Stomach smooth muscle (tissue), 2 donors: ENCODE measurements around the gene APMAP.

Experiments
- H3K27ac ChIP-seq: one replicate; pipeline ENCODE4 v1.7.0; 2013; ENCODE audit warnings: mild to moderate bottlenecking, low read length, inconsistent platforms
- H3K27me3 ChIP-seq, 2 donors: one replicate each; pipeline ENCODE4 v1.7.0; 2013; ENCODE audit warnings: low read length in 2 of 2; ENCODE audit not compliant: insufficient read depth in 2 of 2, control insufficient read depth in 1 of 2
- H3K36me3 ChIP-seq, 2 donors: one replicate each; pipeline ENCODE4 v1.7.0; 2013; ENCODE audit warnings: low read length in 2 of 2; ENCODE audit not compliant: control insufficient read depth in 2 of 2, insufficient read depth in 2 of 2
- H3K4me1 ChIP-seq: one replicate; pipeline ENCODE4 v1.7.0; 2013; ENCODE audit warnings: low read length; ENCODE audit not compliant: control insufficient read depth, insufficient read depth
- H3K4me3 ChIP-seq, 2 donors: one replicate each; pipeline ENCODE4 v1.7.0; 2013; ENCODE audit warnings: low read length in 2 of 2
- H3K9ac ChIP-seq, 2 donors: one replicate each; pipeline ENCODE4 v1.7.0; 2013; ENCODE audit warnings: low read length in 2 of 2, mild to moderate bottlenecking in 1 of 2
- H3K9me3 ChIP-seq, 2 donors: one replicate each; pipeline ENCODE4 v1.7.0; 2013; ENCODE audit warnings: low read length in 2 of 2; ENCODE audit not compliant: control insufficient read depth in 2 of 2
- donor health status: healthy.
- donor health status: Pancreatic carcinoma.

Gene APMAP

DNA sequence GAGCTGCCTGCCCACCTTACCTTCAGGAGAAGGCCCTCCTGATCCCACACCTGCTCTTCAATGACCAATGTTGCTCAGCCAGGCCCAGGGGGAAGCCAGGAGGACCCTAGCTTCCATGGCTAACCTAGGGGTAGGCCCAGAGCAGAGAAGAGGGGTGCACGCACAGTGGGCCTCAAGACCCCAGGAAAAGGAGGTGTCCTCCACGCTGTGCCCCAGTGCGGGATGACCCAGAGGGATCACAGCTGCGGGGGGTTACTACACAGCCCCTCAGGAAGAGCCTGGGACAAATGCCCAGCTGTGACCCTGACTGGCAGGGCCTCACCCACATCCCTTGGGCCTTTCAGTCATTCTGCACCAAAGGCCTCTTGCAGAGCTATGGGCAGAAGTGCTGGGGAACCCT lies 31.6 kb upstream of the APMAP start:
- Histone ChIP-seq H3K4me1 (peaks cover 15% of the 10 kb centered on the region), H3K36me3 (peaks cover 20 to 25% of the 10 kb centered on the region in 2 donors), H3K27ac (no peak overlapping the region), H3K4me3 (no peak overlapping the region), H3K9me3 (no peaks in the 10 kb centered on the region), H3K27me3 (no peaks in the 10 kb centered on the region), H3K9ac (no peak overlapping the region)

DNA sequence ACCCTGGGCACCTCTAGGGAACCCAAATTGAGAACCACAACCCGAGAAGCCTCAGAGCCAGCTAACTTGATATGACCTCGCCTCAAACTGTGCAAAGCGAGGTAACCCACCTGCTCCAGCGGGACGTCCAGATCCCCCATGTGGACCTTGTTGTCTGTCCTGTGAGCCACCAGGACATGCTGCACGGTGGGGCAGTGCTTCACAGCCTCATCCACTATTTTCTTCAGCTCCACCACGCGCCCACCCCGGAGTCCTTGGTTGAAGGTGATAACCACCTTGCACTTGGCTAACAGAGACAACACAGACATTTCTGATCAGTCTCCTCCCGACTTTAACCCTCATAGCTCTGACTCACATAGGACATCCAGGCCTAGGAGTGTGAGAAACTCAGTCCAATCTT lies 30.8 kb upstream of the APMAP start:
- no peaks in the 10 kb centered on the region for H3K27me3 ChIP-seq
- no peak overlapping the region for H3K27ac ChIP-seq
- no peak overlapping the region for H3K4me3 ChIP-seq
- no peaks in the 10 kb centered on the region for H3K9me3 ChIP-seq
- peaks cover 15% of the 10 kb centered on the region for H3K4me1 ChIP-seq
- H3K9ac ChIP-seq = no peak overlapping the region
- H3K36me3 ChIP-seq = peaks cover 24 to 29% of the 10 kb centered on the region in 2 donors

DNA sequence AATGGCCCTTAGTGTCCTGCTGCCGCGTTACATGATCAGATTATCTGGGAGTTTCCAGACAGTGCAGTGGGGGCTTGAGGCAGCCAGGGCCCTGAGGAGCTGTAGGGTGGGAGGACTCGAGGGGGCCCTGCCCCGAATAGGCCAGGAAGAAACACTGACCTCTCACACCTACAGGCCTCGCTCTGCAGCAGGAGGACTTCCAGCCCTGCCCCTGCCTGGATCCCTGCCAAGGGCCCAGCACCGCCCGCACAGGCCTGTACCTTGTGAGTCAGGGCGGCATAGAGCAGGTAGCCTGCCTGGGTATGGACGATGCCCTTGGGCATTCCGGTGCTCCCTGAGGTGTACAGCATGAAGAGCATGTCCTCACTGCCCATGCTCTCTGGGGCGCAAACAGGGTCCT lies 30.1 kb upstream of the APMAP start:
- Histone ChIP-seq H3K36me3 (peaks cover 24 to 32% of the 10 kb centered on the region in 2 donors), H3K9ac (no peak overlapping the region), H3K9me3 (no peaks in the 10 kb centered on the region), H3K27me3 (no peaks in the 10 kb centered on the region), H3K4me1 (peaks cover 15% of the 10 kb centered on the region), H3K27ac (no peak overlapping the region), H3K4me3 (no peak overlapping the region)

DNA sequence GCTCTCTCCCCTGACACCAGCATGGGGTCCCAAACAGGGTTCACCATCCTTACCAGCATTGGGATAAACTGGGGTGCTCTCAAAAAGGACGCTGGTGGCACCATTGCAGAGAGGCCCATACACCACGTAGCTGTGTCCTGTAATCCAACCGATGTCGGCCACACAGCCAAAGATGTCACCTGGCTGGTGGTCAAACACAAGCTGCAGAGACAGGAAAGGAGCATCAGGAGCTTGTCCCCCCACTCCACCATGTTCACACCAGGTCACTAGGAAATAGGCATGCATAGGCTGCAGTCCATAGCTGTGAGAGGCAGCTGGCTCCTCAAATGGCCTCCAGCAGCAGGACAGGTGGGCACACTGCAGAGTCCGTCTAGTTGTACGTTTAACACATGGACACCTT lies 28.8 kb upstream of the APMAP start:
- H3K36me3 ChIP-seq = peaks cover 27 to 37% of the 10 kb centered on the region in 2 donors
- H3K27me3 ChIP-seq = no peaks in the 10 kb centered on the region
- no peak overlapping the region for H3K27ac ChIP-seq
- H3K9ac ChIP-seq = no peak overlapping the region
- peaks cover 15% of the 10 kb centered on the region for H3K4me1 ChIP-seq
- no peaks in the 10 kb centered on the region for H3K9me3 ChIP-seq
- no peak overlapping the region for H3K4me3 ChIP-seq

DNA sequence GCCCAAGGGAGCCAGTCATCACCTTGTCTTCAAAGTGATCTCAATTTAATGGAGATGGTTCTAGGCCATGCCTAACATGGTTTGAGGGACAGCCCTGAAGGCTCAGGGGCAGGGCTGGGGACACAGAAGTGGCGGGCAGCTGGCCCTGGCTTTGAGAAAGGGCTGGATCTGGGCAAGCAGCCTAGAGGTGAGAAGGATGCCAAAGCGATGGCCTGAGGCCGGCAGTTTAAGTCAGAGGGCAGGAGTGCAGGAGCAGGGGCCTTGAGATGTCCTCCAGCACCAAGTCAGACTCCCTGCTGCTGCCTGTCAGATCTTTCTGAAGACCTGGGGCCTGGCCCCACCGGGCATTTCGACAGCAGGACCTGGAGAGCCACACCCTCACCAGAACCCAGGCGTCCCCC lies 28.4 kb upstream of the APMAP start:
- H3K9ac ChIP-seq = no peak overlapping the region
- no peaks in the 10 kb centered on the region for H3K27me3 ChIP-seq
- no peak overlapping the region for H3K27ac ChIP-seq
- peaks cover 13% of the 10 kb centered on the region for H3K4me1 ChIP-seq
- H3K9me3 ChIP-seq = no peaks in the 10 kb centered on the region
- peaks cover 29 to 36% of the 10 kb centered on the region in 2 donors for H3K36me3 ChIP-seq
- no peak overlapping the region for H3K4me3 ChIP-seq

DNA sequence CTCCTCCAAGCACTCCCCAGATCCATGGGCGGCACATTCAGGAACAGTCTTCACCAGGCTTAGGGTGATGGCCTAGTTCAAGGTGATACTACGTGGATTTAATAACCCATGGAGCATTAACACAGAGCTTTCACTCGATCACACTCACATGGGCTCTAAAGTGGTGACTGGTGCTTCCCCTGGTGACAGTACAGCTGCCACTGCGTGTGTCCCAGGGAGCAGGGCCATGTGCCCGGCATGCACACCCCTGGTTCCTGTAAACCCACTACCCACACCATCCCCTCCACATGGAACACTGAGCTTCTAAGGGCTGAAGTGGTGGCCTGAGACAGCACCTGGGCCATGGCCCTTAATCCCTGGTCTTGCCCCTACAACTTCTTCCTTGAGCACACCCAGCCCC lies 27.8 kb upstream of the APMAP start:
- Histone ChIP-seq H3K4me3 (no peak overlapping the region), H3K27ac (no peak overlapping the region), H3K9ac (no peak overlapping the region), H3K27me3 (no peaks in the 10 kb centered on the region), H3K36me3 (peaks cover 29 to 37% of the 10 kb centered on the region in 2 donors), H3K9me3 (no peaks in the 10 kb centered on the region), H3K4me1 (peaks cover 7% of the 10 kb centered on the region)

DNA sequence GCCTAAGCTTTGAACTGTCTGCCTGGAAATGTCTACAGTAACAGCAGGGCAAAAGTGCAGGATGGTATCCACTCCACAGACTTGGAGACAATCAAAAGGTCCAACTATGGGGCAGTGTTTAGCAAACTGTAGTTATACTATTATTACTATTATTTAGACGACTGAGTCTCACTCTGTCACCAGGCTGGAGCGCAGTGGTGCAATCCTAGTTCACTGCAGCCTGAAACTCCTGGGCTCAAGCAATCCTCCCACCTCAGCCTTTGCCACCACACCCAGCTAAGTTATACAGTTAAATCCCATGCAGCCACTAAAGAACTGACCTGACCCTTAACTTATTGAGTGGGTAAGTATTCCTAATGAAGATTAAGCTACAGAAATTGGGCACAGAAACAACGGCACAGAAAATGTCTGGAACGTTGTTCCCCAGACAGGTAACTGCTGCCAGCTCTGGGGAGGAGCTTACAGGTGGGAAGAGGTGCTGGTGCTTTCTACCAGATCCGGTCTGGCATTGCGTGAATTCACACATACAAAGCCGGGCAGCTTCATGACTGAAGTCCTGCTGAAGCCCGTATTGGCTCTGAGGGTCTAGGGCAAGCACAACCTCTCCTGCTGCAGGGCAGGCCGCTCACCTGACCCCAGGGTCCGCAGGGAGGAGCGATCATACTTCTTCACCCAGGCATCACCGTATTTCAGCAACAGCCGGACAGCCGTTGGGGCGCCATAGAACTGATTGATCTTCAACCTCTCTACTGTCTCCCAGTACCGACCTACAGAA lies 27.0 kb upstream of the APMAP start:
- no peaks in the 10 kb centered on the region for H3K9me3 ChIP-seq
- no peaks in the 10 kb centered on the region for H3K27me3 ChIP-seq
- H3K9ac ChIP-seq = no peak overlapping the region
- H3K27ac ChIP-seq = no peak overlapping the region
- H3K36me3 ChIP-seq = peaks cover 25 to 43% of the 10 kb centered on the region in 2 donors
- H3K4me1 ChIP-seq = peaks cover 7% of the 10 kb centered on the region
- no peak overlapping the region for H3K4me3 ChIP-seq

DNA sequence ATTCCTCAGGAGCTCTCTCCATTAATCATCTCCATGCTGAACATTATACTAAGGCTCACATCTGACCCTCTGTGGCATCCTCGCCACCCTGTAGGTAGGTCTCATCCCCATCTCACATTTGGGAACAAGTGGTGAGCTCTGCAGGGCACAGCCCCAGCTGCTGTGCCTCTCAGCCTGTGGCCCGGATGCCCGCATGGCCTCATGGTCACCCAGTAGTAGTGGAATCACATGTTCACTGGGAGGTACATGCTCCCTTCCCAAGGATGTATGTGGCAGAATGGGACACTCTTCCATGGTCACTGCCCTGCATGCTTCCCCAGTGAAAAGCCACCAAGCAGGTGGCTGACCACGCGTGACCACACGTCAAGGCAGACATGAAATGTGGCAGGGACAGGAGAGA lies 26.3 kb upstream of the APMAP start:
- Histone ChIP-seq H3K9ac (no peak overlapping the region), H3K27me3 (no peaks in the 10 kb centered on the region), H3K4me3 (no peak overlapping the region), H3K27ac (no peak overlapping the region), H3K9me3 (no peaks in the 10 kb centered on the region), H3K36me3 (peaks cover 27 to 47% of the 10 kb centered on the region in 2 donors), H3K4me1 (peaks cover 4% of the 10 kb centered on the region)

DNA sequence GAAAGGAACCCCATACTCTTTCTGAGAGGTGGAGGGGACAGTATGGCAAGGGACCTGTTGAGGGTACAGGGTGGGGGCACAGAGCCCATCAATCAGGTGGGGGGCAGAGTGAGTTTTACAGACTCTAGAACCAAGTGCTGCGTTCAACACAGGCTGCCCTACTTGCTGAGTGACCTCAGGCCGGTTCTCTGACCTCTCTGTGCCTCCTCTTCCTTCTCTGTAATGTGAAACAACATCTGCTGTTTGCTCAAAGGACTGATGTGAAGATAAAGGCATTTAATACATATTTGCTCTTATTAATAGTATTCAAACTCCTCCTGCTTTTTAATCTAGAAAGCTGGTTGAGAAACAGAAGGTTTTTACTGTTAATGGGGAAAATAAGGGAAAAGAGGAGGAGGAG lies 25.9 kb upstream of the APMAP start:
- H3K9ac ChIP-seq = no peak overlapping the region
- H3K9me3 ChIP-seq = no peaks in the 10 kb centered on the region
- no peaks in the 10 kb centered on the region for H3K27me3 ChIP-seq
- H3K4me1 ChIP-seq = peaks cover 4% of the 10 kb centered on the region
- H3K36me3 ChIP-seq = peaks cover 30 to 51% of the 10 kb centered on the region in 2 donors
- H3K27ac ChIP-seq = no peak overlapping the region
- no peak overlapping the region for H3K4me3 ChIP-seq

DNA sequence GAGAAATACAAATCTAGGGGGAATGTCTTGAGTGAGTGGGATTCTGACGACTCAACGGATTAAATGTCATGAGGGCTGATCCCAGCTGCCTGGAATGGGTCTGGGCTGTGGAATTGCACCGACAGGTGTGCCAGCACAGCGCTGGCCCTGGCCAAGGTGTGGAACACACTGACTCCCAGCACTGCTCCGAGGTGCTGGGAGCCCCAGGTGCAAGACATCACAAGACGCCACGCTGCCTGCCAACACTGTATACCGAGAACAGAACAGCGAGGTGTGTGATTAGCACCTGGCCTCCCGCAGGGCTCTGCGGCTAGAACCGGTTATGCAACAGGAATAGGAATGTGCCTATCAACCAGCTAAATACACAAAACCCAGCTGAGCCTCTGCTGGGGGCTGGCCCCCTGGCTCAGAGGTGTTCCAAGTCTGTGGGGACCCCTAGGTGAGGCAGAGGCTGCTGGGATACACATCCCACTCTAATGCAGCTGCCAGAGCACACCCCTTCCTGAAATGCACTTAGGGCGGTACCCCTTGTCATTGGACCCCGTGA lies 24.8 kb upstream of the APMAP start:
- Histone ChIP-seq H3K36me3 (peaks cover 37 to 59% of the 10 kb centered on the region in 2 donors), H3K4me1 (peaks cover 4% of the 10 kb centered on the region)

DNA sequence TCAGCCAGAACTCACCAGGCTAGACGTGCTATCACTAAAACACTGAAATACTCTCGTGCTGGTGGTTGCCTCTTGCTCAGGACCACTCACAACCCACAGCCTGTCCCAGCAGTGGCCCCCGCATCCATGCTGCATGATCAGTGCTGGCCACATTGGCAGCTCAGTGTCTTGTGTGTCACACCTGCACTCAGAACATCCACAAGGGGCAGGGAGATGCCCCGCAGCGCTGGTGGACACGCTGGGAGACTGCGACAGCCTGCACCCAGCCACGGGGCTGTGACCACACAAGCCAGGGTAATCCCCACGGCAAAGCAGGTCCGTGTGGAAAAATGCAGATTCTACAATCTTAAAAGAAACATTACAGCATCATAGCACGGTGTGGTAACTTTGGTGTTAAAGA lies 23.9 kb upstream of the APMAP start:
- no peaks in the 10 kb centered on the region for H3K27me3 ChIP-seq
- no peak overlapping the region for H3K4me3 ChIP-seq
- H3K9ac ChIP-seq = no peak overlapping the region
- no peak overlapping the region for H3K27ac ChIP-seq
- peaks cover 45 to 68% of the 10 kb centered on the region in 2 donors for H3K36me3 ChIP-seq
- H3K4me1 ChIP-seq = peaks cover 4% of the 10 kb centered on the region
- H3K9me3 ChIP-seq = no peaks in the 10 kb centered on the region

More for the DNA sequence above, 24.8 kb upstream of the APMAP start:
- H3K27ac ChIP-seq = no peak overlapping the region
- no peak overlapping the region for H3K9ac ChIP-seq
- no peaks in the 10 kb centered on the region for H3K27me3 ChIP-seq
- H3K9me3 ChIP-seq = no peaks in the 10 kb centered on the region
- H3K4me3 ChIP-seq = no peak overlapping the region
